IMR-90 (cell line): ENCODE results near the gene ABHD5. TPM values are rescaled to one million over a fixed set of nuclear protein-coding genes. Genes with fewer than 3 reads are reported as not detected.

Source experiments
- ATAC-seq: fragments of 200-7000 bp; cut with Tn5 transposase; 2 replicates; pipeline ENCODE4 v1.9.1; 2020; ENCODE audit warnings: low read depth, mild to moderate bottlenecking, moderate library complexity
- BruUV-seq: library from RNA; stranded (reverse); fragments of 400-500 nt; replicated peaks from 2 replicates; lab custom pipeline; 2021; lab: Mats Ljungman, UMichigan
- CTCF ChIA-PET: fragments of 300-600 bp; formaldehyde crosslinking; extraction: SDS; loops from one replicate; lab custom pipeline; 2021; ENCODE audit warnings: antibody characterized with exemption; lab: Yijun Ruan, JAX
- POLR2A ChIA-PET: fragments of 300-600 bp; sonication (Branson Sonifier 250); formaldehyde crosslinking; loops from one replicate; lab custom pipeline; 2022; ENCODE audit warnings: antibody characterized with exemption; ENCODE audit not compliant: unreplicated experiment; lab: Charles Lee
- DNase-seq: peaks from one replicate; pipeline ENCODE4 v3.0.0; 2013
- H2AFZ ChIP-seq: replicated peaks from 2 replicates; pipeline ENCODE3; 2013; ENCODE audit warnings: low read length, mild to moderate bottlenecking; ENCODE audit not compliant: poor library complexity
- H2AK5ac ChIP-seq: 2 replicates; pipeline ENCODE4 v1.6.1; 2013; ENCODE audit warnings: low read depth, low read length, inconsistent platforms
- H2AK9ac ChIP-seq: replicated peaks from 2 replicates; pipeline ENCODE3; 2013; ENCODE audit warnings: mild to moderate bottlenecking, low read depth, low read length, moderate library complexity; ENCODE audit not compliant: poor library complexity
- H2BK120ac ChIP-seq: 2 replicates; pipeline ENCODE4 v1.6.1; 2013; ENCODE audit warnings: low read depth, low read length, inconsistent platforms
- H2BK15ac ChIP-seq: 3 replicates; pipeline ENCODE4 v1.6.1; 2013; ENCODE audit warnings: low read depth, low read length, inconsistent platforms
- H2BK20ac ChIP-seq: 2 replicates; pipeline ENCODE4 v1.6.1; 2013; ENCODE audit warnings: low read depth, mild to moderate bottlenecking, inconsistent platforms, low read length, moderate library complexity
- H2BK5ac ChIP-seq: 2 replicates; pipeline ENCODE4 v1.6.1; 2013; ENCODE audit warnings: mild to moderate bottlenecking, low read depth, low read length, inconsistent platforms; ENCODE audit not compliant: poor library complexity, severe bottlenecking
- H3K14ac ChIP-seq: replicated peaks from 2 replicates; pipeline ENCODE4 v1.6.1; 2013; ENCODE audit warnings: low read depth, low read length, inconsistent platforms
- H3K18ac ChIP-seq: 2 replicates; pipeline ENCODE4 v1.6.1; 2013; ENCODE audit warnings: low read depth, low read length, control low read depth
- H3K23ac ChIP-seq: 2 replicates; pipeline ENCODE4 v1.6.1; 2013; ENCODE audit warnings: low read depth, low read length, inconsistent platforms
- H3K27ac ChIP-seq: 2 replicates; pipeline ENCODE4 v1.5.1; 2013; ENCODE audit warnings: mild to moderate bottlenecking, control low read depth, low read length; ENCODE audit not compliant: insufficient read depth
- H3K27me3 ChIP-seq: 2 replicates; pipeline ENCODE4 v1.6.1; 2013; ENCODE audit warnings: low read length; ENCODE audit not compliant: control insufficient read depth, insufficient read depth
- H3K36me3 ChIP-seq: 2 replicates; pipeline ENCODE4 v1.6.1; 2013; ENCODE audit warnings: low read length, mixed read lengths; ENCODE audit not compliant: control insufficient read depth, insufficient read depth
- H3K4ac ChIP-seq: 2 replicates; pipeline ENCODE4 v1.6.1; 2013; ENCODE audit warnings: low read depth, low read length, inconsistent platforms
- H3K4me1 ChIP-seq: 2 replicates; pipeline ENCODE4 v1.6.1; 2013; ENCODE audit warnings: low read length, mixed read lengths; ENCODE audit not compliant: control insufficient read depth, insufficient read depth
- H3K4me2 ChIP-seq: 2 replicates; pipeline ENCODE4 v1.6.1; 2013; ENCODE audit warnings: low read depth, mild to moderate bottlenecking, control low read depth, low read length, moderate library complexity
- H3K4me3 ChIP-seq: 2 replicates; pipeline ENCODE4 v1.5.1; 2013; ENCODE audit warnings: low read depth, mild to moderate bottlenecking, control low read depth, low read length, moderate library complexity; ENCODE audit not compliant: insufficient read depth
- H3K56ac ChIP-seq: 2 replicates; pipeline ENCODE4 v1.6.1; 2013; ENCODE audit warnings: low read length, inconsistent platforms; ENCODE audit not compliant: insufficient read depth; ENCODE audit errors: extremely low read depth
- H3K79me1 ChIP-seq, 2 experiments: 2 replicates each; pipeline ENCODE4 v1.6.1; 2013; ENCODE audit warnings: low read length in 2 of 2, inconsistent platforms in 1 of 2, low read depth in 1 of 2
- H3K9ac ChIP-seq: 2 replicates; pipeline ENCODE4 v1.6.1; 2013; ENCODE audit warnings: low read depth, low read length, control low read depth
- H3K9me1 ChIP-seq: 2 replicates; pipeline ENCODE4 v1.6.1; 2013; ENCODE audit warnings: low read length, inconsistent platforms; ENCODE audit not compliant: insufficient read depth
- H3K9me3 ChIP-seq: 2 replicates; pipeline ENCODE4 v1.6.1; 2013; ENCODE audit warnings: low read length; ENCODE audit not compliant: control insufficient read depth, insufficient read depth
- H4K20me1 ChIP-seq: 2 replicates; pipeline ENCODE4 v1.6.1; 2013; ENCODE audit warnings: low read length, inconsistent platforms; ENCODE audit not compliant: insufficient read depth
- H4K5ac ChIP-seq: 2 replicates; pipeline ENCODE4 v1.6.1; 2013; ENCODE audit warnings: mild to moderate bottlenecking, low read depth, low read length, control low read depth
- H4K8ac ChIP-seq, 2 experiments: 2 replicates each; pipeline ENCODE4 v1.6.1; 2013; ENCODE audit warnings: low read depth in 2 of 2, low read length in 2 of 2, control low read depth in 1 of 2, inconsistent platforms in 1 of 2
- H4K91ac ChIP-seq: 2 replicates; pipeline ENCODE4 v1.6.1; 2013; ENCODE audit warnings: low read depth, low read length, inconsistent platforms; ENCODE audit not compliant: insufficient read depth
- BHLHE40 ChIP-seq: fragments of 150-350 bp; IDR thresholded peaks from 2 replicates; pipeline ENCODE4 v1.6.1; 2016; ENCODE audit warnings: mild to moderate bottlenecking, low read depth, low read length
- CEBPB ChIP-seq: IDR thresholded peaks from 2 replicates; pipeline ENCODE4 v1.6.1; 2012; ENCODE audit warnings: low read depth, low read length, improper control_type of control experiment
- CHD1 ChIP-seq: IDR thresholded peaks from 2 replicates; pipeline ENCODE4 v1.6.1; 2012; ENCODE audit warnings: low read depth, low read length, improper control_type of control experiment
- MAFK ChIP-seq: IDR thresholded peaks from 2 replicates; pipeline ENCODE4 v1.6.1; 2012; ENCODE audit warnings: low read depth, low read length, improper control_type of control experiment
- MAZ ChIP-seq: IDR thresholded peaks from 2 replicates; pipeline ENCODE4 v1.6.1; 2012; ENCODE audit warnings: low read depth, mild to moderate bottlenecking, low read length, improper control_type of control experiment, moderate library complexity, borderline replicate concordance
- NFE2L2 ChIP-seq: fragments of 150-350 bp; IDR thresholded peaks from 2 replicates; pipeline ENCODE4 v1.6.1; 2016; ENCODE audit warnings: low read depth, mild to moderate bottlenecking, low read length
- RAD21 ChIP-seq: IDR thresholded peaks from 2 replicates; pipeline ENCODE4 v1.6.1; 2012; ENCODE audit warnings: low read length, improper control_type of control experiment
- RFX5 ChIP-seq: IDR thresholded peaks from 2 replicates; pipeline ENCODE4 v1.8.0; 2012; ENCODE audit warnings: low read depth, mild to moderate bottlenecking, low read length, moderate library complexity
- SMC3 ChIP-seq: fragments of 150-350 bp; IDR thresholded peaks from 2 replicates; pipeline ENCODE4 v1.6.1; 2016; ENCODE audit warnings: low read depth, mild to moderate bottlenecking, antibody characterized with exemption, low read length, moderate library complexity
- WGBS, 2 experiments: methylation state at CpG; one replicate each; pipeline versions ENCODE4 v1.1.5 to v1.1.7; 2013; ENCODE audit warnings: missing lambda C conversion rate in 2 of 2; ENCODE audit not compliant: insufficient read length in 1 of 2; ENCODE audit errors: extremely low coverage in 2 of 2; 5-methylcytosine and 5-hydroxymethylcytosine counted together
- dilution Hi-C: fragments of 300-500 bp; cut with HindIII; formaldehyde crosslinking; loops from one replicate; pipeline ENCODE4 v1.14.3; 2018; ENCODE audit warnings: low sequenced_read_pairs; ENCODE audit not compliant: unreplicated experiment
- in situ Hi-C: fragments of 300-500 bp; cut with MboI; formaldehyde crosslinking; loops from 3 replicates; pipeline ENCODE4 v1.14.3; 2019; ENCODE audit warnings: low sequenced_read_pairs, inconsistent platforms, mixed read lengths
- intact Hi-C: fragments of 100-400 bp; cut with micrococcal nuclease; formaldehyde crosslinking; loops from 2 replicates; pipeline ENCODE4 v1.10.0; 2022
- polyA plus RNA-seq, 3 experiments: library from polyadenylated mRNA; depleted of rRNA; stranded (reverse); fragments of >200 nt; gene quantifications; 2 replicates each; pipeline ENCODE4 v1.2.3, GENCODE V29; 2012; ENCODE audit warnings: low replicate concordance in 1 of 3
- total RNA-seq: library from RNA; depleted of rRNA; stranded (reverse); fragments of >200 nt; gene quantifications from 2 replicates; pipeline ENCODE4 v1.2.3, GENCODE V29; 2012
- TF ChIP-seq, protein P1 (sequence below): fragments of 150-350 bp; IDR thresholded peaks from 2 replicates; pipeline ENCODE4 v1.6.1; 2016; ENCODE audit warnings: low read depth, mild to moderate bottlenecking, low read length, moderate library complexity, borderline replicate concordance
- TF ChIP-seq, protein P2 (sequence below): conservative IDR thresholded peaks from 2 replicates; pipeline ENCODE4 v1.5.1; 2012; ENCODE audit warnings: mild to moderate bottlenecking, low read depth, low read length, improper control_type of control experiment

ABHD5 gene
- total and polyA plus RNA-seq, 2 of the 4 experiments (the other 2 are of a cell fraction) = 15.8 to 33.2 TPM

DNA sequence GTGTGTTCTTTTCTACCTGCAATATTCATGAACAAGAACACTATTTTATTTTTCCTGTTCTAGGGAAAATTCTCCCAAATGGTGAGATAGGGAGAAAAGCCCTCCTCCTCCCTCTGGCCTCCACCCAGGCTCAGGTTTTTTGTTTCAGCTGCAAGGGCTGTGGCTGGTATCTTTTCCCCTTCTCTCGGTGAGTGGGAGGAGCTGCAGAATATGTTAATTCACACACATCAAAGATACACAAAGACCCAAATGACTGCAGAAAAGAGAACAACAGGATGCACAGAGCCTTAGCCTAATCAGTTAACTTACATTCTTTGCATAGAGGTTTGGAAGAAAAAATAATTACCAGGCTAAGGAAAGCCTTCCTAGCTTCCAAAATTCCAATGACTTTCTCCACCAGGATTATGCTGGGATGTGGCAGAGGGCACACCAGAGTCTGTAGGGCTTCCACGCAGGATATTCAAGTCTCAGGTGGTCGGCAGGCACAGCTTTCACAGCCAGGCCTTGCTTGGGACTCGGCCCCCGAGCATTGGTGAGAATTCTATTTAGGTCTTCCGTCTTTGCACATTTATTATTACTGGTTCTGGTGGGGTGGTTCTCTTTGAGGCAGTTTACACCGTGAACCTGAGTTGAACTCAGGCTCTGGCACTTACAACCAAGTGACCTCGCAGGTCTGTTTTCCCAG, 64.9 kb downstream of the ABHD5 start (continued):
- no peak for TF ChIP-seq MAFK

DNA sequence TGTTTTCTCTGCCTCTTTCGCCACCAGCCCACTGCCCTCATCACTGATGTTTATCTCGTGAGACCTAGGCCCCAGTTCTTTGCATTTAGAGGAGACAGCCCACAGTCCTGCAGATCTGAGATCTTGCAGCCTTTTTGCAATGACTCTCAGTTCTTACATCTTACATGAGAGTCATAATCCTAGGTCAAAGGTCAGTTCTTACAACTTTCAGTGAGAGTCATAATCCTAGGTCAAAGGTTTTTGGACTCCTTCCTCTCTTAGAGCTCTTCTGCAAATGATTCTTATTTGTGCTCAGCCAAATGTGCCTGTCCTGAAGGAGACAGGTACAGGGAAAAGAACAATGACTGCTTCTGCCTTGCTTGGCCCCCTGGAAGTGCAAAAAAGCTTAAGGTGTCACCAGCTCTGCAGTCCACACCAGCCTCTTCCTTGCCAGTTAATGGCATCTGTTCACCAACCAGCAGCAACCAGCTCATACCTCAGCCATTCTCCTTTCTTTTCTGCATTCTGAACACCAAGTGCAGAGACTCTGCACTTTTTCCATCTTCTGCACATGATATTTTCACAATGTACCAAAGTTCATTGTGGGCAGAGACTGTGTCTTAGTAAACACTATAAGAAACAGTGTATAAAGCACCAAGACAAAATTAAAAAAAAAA, 67.1 kb downstream of the ABHD5 start:
- Histone ChIP-seq H3K18ac (0 out of 2 replicates have a peak overlapping the region, but pooled peaks have one; percentile 26), H3K27ac (no peak overlapping the region), H3K4me1 (peaks cover 39% of the 10 kb centered on the region), H2AK5ac (peak overlapping the region; percentile 73; the same call in 1 of the 2 replicates), H4K91ac (peak overlapping the region; percentile 29), H3K9me1 (peaks cover 30% of the 10 kb centered on the region), H4K8ac (peak overlapping the region; percentile 20 to 85; a peak in 2 of 4 replicates), H3K14ac (no peak overlapping the region), H2BK5ac (no peak overlapping the region), H2BK15ac (peak overlapping the region; percentile 58), H2AFZ (peak overlapping the region; percentile 52), H3K9ac (no peak overlapping the region), H2BK20ac (peak overlapping the region; percentile 61; the same call in 1 of the 2 replicates), H4K5ac (peak overlapping the region; percentile 27; the same call in 1 of the 2 replicates), H3K9me3 (no peaks in the 10 kb centered on the region), H2BK120ac (peak overlapping the region; percentile 73), H3K23ac (no peak overlapping the region), H4K20me1 (no peaks in the 10 kb centered on the region), H3K56ac (no peak overlapping the region), H3K4ac (peak overlapping the region; percentile 58; the same call in 1 of the 2 replicates), H3K27me3 (no peaks in the 10 kb centered on the region), H2AK9ac (no peak overlapping the region), H3K4me2 (no peak overlapping the region), H3K4me3 (no peak overlapping the region), H3K79me1 (0 out of 4 replicates have a peak, but pooled peaks cover 0 to 2% of the 10 kb centered on the region in 2 experiments), H3K36me3 (no peaks in the 10 kb centered on the region)
- intact Hi-C loops (loop anchor here (10.0 kb wide), 1 partner anchor 133 kb away; the partner anchor contains the start of gene ANO10), dilution Hi-C loops (no loop called here), in situ Hi-C loops (no loop called here)
- WGBS, 2 experiments = no CpG with 5 or more reads among the region's 2 CpGs
- no peak for ATAC-seq
- ChIA-PET CTCF (no interaction called here), POLR2A (no interaction called here)
- DNase-seq = no peak
- no TSS peak for BruUV-seq
- TF ChIP-seq SMC3 = no peak
- TF ChIP-seq, protein P1, sequence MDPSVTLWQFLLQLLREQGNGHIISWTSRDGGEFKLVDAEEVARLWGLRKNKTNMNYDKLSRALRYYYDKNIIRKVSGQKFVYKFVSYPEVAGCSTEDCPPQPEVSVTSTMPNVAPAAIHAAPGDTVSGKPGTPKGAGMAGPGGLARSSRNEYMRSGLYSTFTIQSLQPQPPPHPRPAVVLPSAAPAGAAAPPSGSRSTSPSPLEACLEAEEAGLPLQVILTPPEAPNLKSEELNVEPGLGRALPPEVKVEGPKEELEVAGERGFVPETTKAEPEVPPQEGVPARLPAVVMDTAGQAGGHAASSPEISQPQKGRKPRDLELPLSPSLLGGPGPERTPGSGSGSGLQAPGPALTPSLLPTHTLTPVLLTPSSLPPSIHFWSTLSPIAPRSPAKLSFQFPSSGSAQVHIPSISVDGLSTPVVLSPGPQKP = no peak
- TF ChIP-seq RFX5 = no peak
- TF ChIP-seq BHLHE40 = no peak
- TF ChIP-seq, protein P2, sequence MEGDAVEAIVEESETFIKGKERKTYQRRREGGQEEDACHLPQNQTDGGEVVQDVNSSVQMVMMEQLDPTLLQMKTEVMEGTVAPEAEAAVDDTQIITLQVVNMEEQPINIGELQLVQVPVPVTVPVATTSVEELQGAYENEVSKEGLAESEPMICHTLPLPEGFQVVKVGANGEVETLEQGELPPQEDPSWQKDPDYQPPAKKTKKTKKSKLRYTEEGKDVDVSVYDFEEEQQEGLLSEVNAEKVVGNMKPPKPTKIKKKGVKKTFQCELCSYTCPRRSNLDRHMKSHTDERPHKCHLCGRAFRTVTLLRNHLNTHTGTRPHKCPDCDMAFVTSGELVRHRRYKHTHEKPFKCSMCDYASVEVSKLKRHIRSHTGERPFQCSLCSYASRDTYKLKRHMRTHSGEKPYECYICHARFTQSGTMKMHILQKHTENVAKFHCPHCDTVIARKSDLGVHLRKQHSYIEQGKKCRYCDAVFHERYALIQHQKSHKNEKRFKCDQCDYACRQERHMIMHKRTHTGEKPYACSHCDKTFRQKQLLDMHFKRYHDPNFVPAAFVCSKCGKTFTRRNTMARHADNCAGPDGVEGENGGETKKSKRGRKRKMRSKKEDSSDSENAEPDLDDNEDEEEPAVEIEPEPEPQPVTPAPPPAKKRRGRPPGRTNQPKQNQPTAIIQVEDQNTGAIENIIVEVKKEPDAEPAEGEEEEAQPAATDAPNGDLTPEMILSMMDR = no peak
- TF ChIP-seq NFE2L2 = no peak
- TF ChIP-seq CHD1 = no peak
- TF ChIP-seq RAD21 = no peak
- no peak for TF ChIP-seq MAFK
- TF ChIP-seq CEBPB = no peak
- no peak for TF ChIP-seq MAZ
